Chondrocyte (in vitro differentiated cells): Measurements from ENCODE around the gene HS6ST3. TPM values are rescaled to one million over a fixed set of nuclear protein-coding genes. Genes with fewer than 3 reads are reported as not detected.

ENCODE experiments used
- DNase-seq: peaks from one replicate; pipeline ENCODE4 v3.0.0; 2021; ENCODE audit warnings: mixed read lengths, low spot score
- H3K27ac Mint-ChIP-seq: one replicate; pipeline ENCODE4 v1.8.0; 2021; ENCODE audit warnings: mild to moderate bottlenecking, moderate library complexity, mixed read lengths; ENCODE audit not compliant: unreplicated experiment
- H3K27me3 Mint-ChIP-seq: 2 replicates; pipeline ENCODE4 v1.8.0; 2021; ENCODE audit warnings: low read depth, mixed read lengths
- H3K36me3 Mint-ChIP-seq: 2 replicates; pipeline ENCODE4 v1.8.0; 2021; ENCODE audit warnings: low read depth, mixed read lengths
- H3K4me1 Mint-ChIP-seq: 2 replicates; pipeline ENCODE4 v1.8.0; 2021; ENCODE audit warnings: low read depth, mild to moderate bottlenecking, mixed read lengths
- H3K4me3 Mint-ChIP-seq: one replicate; pipeline ENCODE4 v1.8.0; 2021; ENCODE audit warnings: mild to moderate bottlenecking, moderate library complexity, mixed read lengths; ENCODE audit not compliant: unreplicated experiment
- H3K9me3 Mint-ChIP-seq: 2 replicates; pipeline ENCODE4 v1.8.0; 2021; ENCODE audit warnings: low read depth, mixed read lengths
- total RNA-seq: library from RNA; stranded (reverse); gene quantifications from 3 replicates; pipeline ENCODE4 v1.2.1, GENCODE V29; 2021
- TF ChIP-seq, protein P1 (sequence below): fragments of 200-600 bp; sonication (generic); IDR thresholded peaks from 2 replicates; pipeline ENCODE4 v1.5.0; 2021; ENCODE audit warnings: antibody characterized with exemption, mild to moderate bottlenecking, moderate library complexity

HS6ST3 gene
- total RNA-seq, 1 donor from 2014 or later, result not detected

DNA sequence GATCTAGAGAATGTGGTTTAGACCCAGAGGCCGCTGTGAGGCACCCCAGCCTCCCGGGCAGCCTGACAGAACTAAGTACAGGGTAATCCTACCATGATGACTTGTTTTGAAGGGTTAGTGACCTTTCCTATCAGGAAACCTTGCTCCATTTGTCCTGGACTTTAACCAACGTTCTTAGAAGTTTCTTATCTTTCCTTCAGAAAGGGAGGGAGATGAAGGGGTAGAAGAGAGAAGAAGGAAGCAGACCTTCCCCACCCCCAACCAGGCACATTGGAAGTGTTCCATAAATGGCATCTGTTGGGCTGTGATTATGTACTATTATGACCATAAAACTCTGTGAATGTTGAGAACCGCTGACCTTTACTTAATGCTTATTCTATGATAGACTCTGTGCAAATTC lies 720.2 kb downstream of the HS6ST3 start:
- no peak for DNase-seq
- Mint-ChIP-seq H3K9me3 (peaks cover 23% of the 10 kb centered on the region), H3K36me3 (peaks cover 7% of the 10 kb centered on the region), H3K27ac (no peak overlapping the region), H3K4me3 (no peak overlapping the region), H3K27me3 (peaks cover 6% of the 10 kb centered on the region), H3K4me1 (peaks cover 12% of the 10 kb centered on the region)
- TF ChIP-seq, protein P1, sequence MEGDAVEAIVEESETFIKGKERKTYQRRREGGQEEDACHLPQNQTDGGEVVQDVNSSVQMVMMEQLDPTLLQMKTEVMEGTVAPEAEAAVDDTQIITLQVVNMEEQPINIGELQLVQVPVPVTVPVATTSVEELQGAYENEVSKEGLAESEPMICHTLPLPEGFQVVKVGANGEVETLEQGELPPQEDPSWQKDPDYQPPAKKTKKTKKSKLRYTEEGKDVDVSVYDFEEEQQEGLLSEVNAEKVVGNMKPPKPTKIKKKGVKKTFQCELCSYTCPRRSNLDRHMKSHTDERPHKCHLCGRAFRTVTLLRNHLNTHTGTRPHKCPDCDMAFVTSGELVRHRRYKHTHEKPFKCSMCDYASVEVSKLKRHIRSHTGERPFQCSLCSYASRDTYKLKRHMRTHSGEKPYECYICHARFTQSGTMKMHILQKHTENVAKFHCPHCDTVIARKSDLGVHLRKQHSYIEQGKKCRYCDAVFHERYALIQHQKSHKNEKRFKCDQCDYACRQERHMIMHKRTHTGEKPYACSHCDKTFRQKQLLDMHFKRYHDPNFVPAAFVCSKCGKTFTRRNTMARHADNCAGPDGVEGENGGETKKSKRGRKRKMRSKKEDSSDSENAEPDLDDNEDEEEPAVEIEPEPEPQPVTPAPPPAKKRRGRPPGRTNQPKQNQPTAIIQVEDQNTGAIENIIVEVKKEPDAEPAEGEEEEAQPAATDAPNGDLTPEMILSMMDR, result no peak

DNA sequence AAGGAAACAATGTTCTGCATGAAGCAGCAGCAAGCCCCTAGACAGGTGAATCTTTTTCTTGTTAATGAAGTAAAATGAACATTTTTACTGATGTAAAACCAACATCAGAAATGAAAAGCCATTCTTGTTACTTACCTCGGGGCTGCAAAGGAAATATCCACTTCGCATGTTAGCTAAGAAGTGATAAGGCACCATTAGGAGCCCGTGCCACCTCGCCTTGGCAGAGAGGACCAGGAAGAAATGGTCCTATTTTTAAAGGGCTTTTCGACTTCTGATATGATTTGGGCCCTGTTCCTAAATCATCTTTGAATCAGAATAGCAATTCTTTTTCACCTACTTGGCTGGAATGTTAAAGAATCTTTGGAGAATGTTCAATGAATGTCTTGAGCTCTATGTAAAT lies 721.1 kb downstream of the HS6ST3 start:
- Mint-ChIP-seq H3K4me1 (peaks cover 12% of the 10 kb centered on the region), H3K27me3 (peaks cover 6% of the 10 kb centered on the region), H3K27ac (no peak overlapping the region), H3K36me3 (peaks cover 7% of the 10 kb centered on the region), H3K9me3 (peaks cover 25% of the 10 kb centered on the region), H3K4me3 (no peak overlapping the region)
- TF ChIP-seq, protein P1, result no peak
- DNase-seq, result no peak

DNA sequence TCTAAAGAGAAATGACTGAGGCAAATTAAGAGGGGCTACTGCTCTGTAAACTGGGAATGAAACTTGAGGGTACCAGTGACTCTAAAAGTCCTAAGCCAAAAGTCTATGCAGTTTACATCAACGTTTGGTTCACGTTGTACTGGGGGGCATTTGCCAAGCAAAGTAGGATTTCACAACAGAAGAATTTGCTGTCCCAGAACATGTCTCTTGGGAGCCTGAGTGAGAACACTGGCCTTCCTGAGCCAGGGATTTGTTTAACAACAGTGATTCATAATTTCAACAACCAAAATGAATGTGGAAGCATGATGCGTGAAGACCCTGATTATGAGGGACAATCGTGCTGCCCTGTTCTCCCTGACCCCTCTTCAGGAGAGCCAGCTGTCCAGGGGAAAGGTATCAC lies 726.4 kb downstream of the HS6ST3 start:
- Mint-ChIP-seq H3K9me3 (peaks cover 22% of the 10 kb centered on the region), H3K4me1 (peaks cover 8% of the 10 kb centered on the region), H3K27ac (peak overlapping the region; percentile 41), H3K4me3 (no peak overlapping the region), H3K36me3 (peaks cover 7% of the 10 kb centered on the region), H3K27me3 (peaks cover 7% of the 10 kb centered on the region)
- TF ChIP-seq, protein P1, result no peak
- DNase-seq, result no peak

DNA sequence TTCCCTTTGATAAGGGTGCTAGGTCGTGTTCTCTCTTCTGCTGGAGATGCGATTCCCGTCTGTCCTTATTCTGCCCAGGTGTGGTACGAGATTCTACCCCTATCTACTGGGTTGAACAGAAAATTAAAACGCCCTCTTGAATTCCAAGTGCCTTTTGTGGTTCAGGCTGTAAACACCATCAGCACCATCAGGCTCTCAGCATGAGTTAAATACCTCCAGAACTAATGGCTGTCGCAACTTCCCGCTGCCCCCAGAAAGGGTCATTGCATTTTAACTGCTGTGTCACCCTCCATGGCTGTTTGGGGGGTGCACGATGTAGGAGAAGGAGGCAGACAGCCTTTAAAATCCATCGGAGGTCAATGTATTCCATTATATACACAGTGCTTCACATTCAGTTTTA lies 727.0 kb downstream of the HS6ST3 start:
- Mint-ChIP-seq H3K4me3 (no peak overlapping the region), H3K36me3 (peaks cover 7% of the 10 kb centered on the region), H3K4me1 (peaks cover 12% of the 10 kb centered on the region), H3K9me3 (peaks cover 22% of the 10 kb centered on the region), H3K27ac (no peak overlapping the region), H3K27me3 (peaks cover 7% of the 10 kb centered on the region)
- no peak for DNase-seq
- TF ChIP-seq, protein P1, result no peak

DNA sequence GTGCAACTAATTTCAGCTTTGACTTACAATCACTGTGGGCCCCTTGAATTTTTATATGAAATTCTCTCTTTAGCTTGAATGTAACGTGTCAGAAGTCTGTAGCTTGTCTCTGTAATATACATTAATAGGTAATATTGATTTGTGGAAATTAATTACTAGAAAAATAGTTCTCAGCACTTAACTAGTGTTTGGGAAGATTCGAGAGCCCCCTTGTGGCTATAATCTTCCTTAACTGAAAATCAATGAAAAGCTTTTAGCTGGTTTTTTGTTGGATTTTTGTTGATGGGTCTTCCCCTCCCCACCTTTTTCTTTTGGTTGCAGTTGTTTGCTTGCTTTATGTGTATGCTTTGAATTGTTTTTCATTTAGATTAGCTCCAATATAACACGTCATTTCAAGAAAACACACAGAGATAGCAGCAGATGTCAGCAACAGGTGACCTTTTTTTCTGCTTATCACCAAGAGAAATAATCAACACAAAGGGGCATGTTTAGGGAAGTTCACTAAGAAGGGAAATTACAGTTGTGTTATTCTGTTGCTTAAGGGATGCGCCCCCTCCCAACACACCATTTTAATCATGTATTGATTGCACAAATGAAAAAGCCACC lies 727.5 kb downstream of the HS6ST3 start:
- H3K4me1 Mint-ChIP-seq, result peaks cover 12% of the 10 kb centered on the region
- DNase-seq, result no peak
- no peak overlapping the region for H3K27ac Mint-ChIP-seq
- peaks cover 4% of the 10 kb centered on the region for H3K27me3 Mint-ChIP-seq
- H3K9me3 Mint-ChIP-seq, result peaks cover 19% of the 10 kb centered on the region
- peaks cover 6% of the 10 kb centered on the region for H3K36me3 Mint-ChIP-seq
- TF ChIP-seq, protein P1, result peak; percentile 85
- no peak overlapping the region for H3K4me3 Mint-ChIP-seq
